ENCODE measurements around the gene POLR3K.
A peak's percentile ranks its signal among the peaks of the same experiment; 100 is the strongest.

Gene POLR3K

GRCh38 chr16:67884-68789, 14.7 kb upstream of the POLR3K start:
- no peak for TF ChIP-seq CTCF (IDR thresholded peaks at IDR 0.05; ENCODE audit: insufficient read depth, low read depth, low read length, missing control alignments)
- no peak for DNase-seq (ENCODE audit: low read depth)
- H3K4me3 ChIP-seq (ENCODE audit: low read depth, low read length), result no peak overlapping the region

- no peak for TF ChIP-seq CTCF (IDR thresholded peaks at IDR 0.05; ENCODE audit: insufficient read depth, low read depth, low read length, missing control alignments)
- H3K4me3 ChIP-seq (ENCODE audit: low read depth, low read length), result no peak overlapping the region
- DNase-seq (ENCODE audit: low read depth), result no peak
These were observed 13.9 kb upstream of the POLR3K start for GRCh38 chr16:67183-67791.

GRCh38 chr16:66309-67182, 13.1 kb upstream of the POLR3K start:
- H3K4me3 ChIP-seq (ENCODE audit: low read depth, low read length), result no peak overlapping the region
- DNase-seq (ENCODE audit: low read depth), result no peak
- no peak for TF ChIP-seq CTCF (IDR thresholded peaks at IDR 0.05; ENCODE audit: insufficient read depth, low read depth, low read length, missing control alignments)

- peak; percentile 82 for DNase-seq (ENCODE audit: low read depth)
- TF ChIP-seq CTCF (IDR thresholded peaks at IDR 0.05; ENCODE audit: insufficient read depth, low read depth, low read length, missing control alignments), result peak; percentile 99
- no peak overlapping the region for H3K4me3 ChIP-seq (ENCODE audit: low read depth, low read length)
These were observed 12.3 kb upstream of the POLR3K start for GRCh38 chr16:65745-66144.

GRCh38 chr16:64914-65255, 11.5 kb upstream of the POLR3K start:
- TF ChIP-seq CTCF (IDR thresholded peaks at IDR 0.05; ENCODE audit: insufficient read depth, low read depth, low read length, missing control alignments), result no peak
- no peak overlapping the region for H3K4me3 ChIP-seq (ENCODE audit: low read depth, low read length)
- DNase-seq (ENCODE audit: low read depth), result no peak

- TF ChIP-seq CTCF (IDR thresholded peaks at IDR 0.05; ENCODE audit: insufficient read depth, low read depth, low read length, missing control alignments), result no peak
- no peak for DNase-seq (ENCODE audit: low read depth)
- H3K4me3 ChIP-seq (ENCODE audit: low read depth, low read length), result no peak overlapping the region
These were observed 10.8 kb upstream of the POLR3K start for GRCh38 chr16:63998-64913.

All from GM12865 (cell line).